GM12873 (cell line): ENCODE measurements around the gene TCTN3.
A peak's percentile ranks its signal among the peaks of the same experiment; 100 is the strongest.

ENCODE experiments used
- CTCF ChIP-seq: IDR thresholded peaks from 2 replicates; pipeline ENCODE4 v1.5.1; 2012; ENCODE audit warnings: low read depth, mild to moderate bottlenecking, moderate library complexity, low read length, control low read depth; ENCODE audit not compliant: insufficient read depth; ENCODE audit errors: missing control alignments

Gene TCTN3

GRCh38 chr10:95693668-95694534 lies at the start of gene TCTN3:
TSS of gene TCTN3 (minus strand) at chr10:95693927. CDS start at chr10:95693899, 28 bp downstream.
- peak; percentile 95 for TF ChIP-seq CTCF

- TF ChIP-seq CTCF: no peak
Observed at GRCh38 chr10:95742962-95743535, 49.3 kb upstream of the TCTN3 start.

GRCh38 chr10:95742485-95742884 lies 48.8 kb upstream of the TCTN3 start:
- TF ChIP-seq CTCF: no peak

- peak; percentile 54 for TF ChIP-seq CTCF
Observed at GRCh38 chr10:95741807-95742467, 48.2 kb upstream of the TCTN3 start.

GRCh38 chr10:95739056-95739455 lies 45.3 kb upstream of the TCTN3 start:
- TF ChIP-seq CTCF: no peak

- TF ChIP-seq CTCF: no peak
Observed at GRCh38 chr10:95730233-95730632, 36.5 kb upstream of the TCTN3 start.

GRCh38 chr10:95729323-95730055 lies 35.8 kb upstream of the TCTN3 start:
- no peak for TF ChIP-seq CTCF
